HCT116 (cell line): ENCODE measurements around the gene ZNF536. TPM values are rescaled to one million over a fixed set of nuclear protein-coding genes. Genes with fewer than 3 reads are reported as not detected.

ENCODE experiments used
- ATAC-seq: fragments of 200-7000 bp; cut with Tn5 transposase; 2 replicates; pipeline ENCODE4 v1.9.1; 2020; ENCODE audit warnings: mild to moderate bottlenecking, moderate library complexity
- BruUV-seq: library from RNA; stranded (reverse); fragments of 400-500 nt; replicated peaks from 2 replicates; lab custom pipeline; 2021; lab: Mats Ljungman, UMichigan
- CTCF ChIA-PET: fragments of 300-600 bp; sonication (Branson Sonifier 250); formaldehyde crosslinking; loops from one replicate; lab custom pipeline; 2021; ENCODE audit warnings: antibody characterized with exemption; lab: Charles Lee
- POLR2A ChIA-PET: fragments of 300-600, 350-600 bp; sonication (Branson Sonifier 250); formaldehyde crosslinking; loops from one replicate; lab custom pipeline; 2021; ENCODE audit warnings: antibody characterized with exemption; lab: Charles Lee
- RAD21 ChIA-PET, 2 experiments: fragments of 300-600 bp; sonication (Branson Sonifier 250); formaldehyde crosslinking; loops; one replicate each; lab custom pipeline; 2023; ENCODE audit warnings: low total read pairs in 2 of 2; ENCODE audit not compliant: uncharacterized antibody in 2 of 2, unreplicated experiment in 2 of 2, low non-redundant PET in 1 of 2; lab: Charles Lee
- DNase-seq: peaks from one replicate; pipeline ENCODE4 v3.0.0-alpha.2; 2010; ENCODE audit warnings: low read depth, low spot score
- H2AFZ ChIP-seq: fragments of 200-600 bp; shearing (Covaris generic), sonication (generic); 2 replicates; pipeline ENCODE4 v1.6.1; 2017; ENCODE audit warnings: low read depth, mixed run types, mixed read lengths, antibody characterized with exemption, low read length; ENCODE audit not compliant: poor library complexity, severe bottlenecking
- H3K27ac ChIP-seq: 2 replicates; pipeline ENCODE4 v1.5.1; 2012; ENCODE audit warnings: low read depth, low read length
- H3K27me3 ChIP-seq: fragments of 200-600 bp; sonication (generic); 2 replicates; pipeline ENCODE4 v1.6.1; 2016; ENCODE audit warnings: mixed run types, low read length, mixed read lengths; ENCODE audit not compliant: insufficient read depth
- H3K36me3 ChIP-seq, 2 experiments: fragments of 200-500 bp in 1 of 2; fragments of 200-600 bp in 1 of 2; sonication (Bioruptor generic) in 1 of 2; sonication (generic) in 1 of 2; 2 replicates each; pipeline versions ENCODE4 v1.5.1 to v1.6.1; 2014 to 2016; ENCODE audit warnings: low read length in 2 of 2, inconsistent platforms in 1 of 2, mixed read lengths in 1 of 2, mixed run types in 1 of 2; ENCODE audit not compliant: insufficient read depth in 2 of 2, control insufficient read depth in 1 of 2
- H3K4me1 ChIP-seq, 2 experiments: fragments of 200-600 bp in 1 of 2; sonication (generic) in 1 of 2; 2 replicates each; pipeline versions ENCODE4 v1.5.1 to v1.6.1; 2012 to 2017; ENCODE audit warnings: low read length in 2 of 2, inconsistent platforms in 1 of 2, mild to moderate bottlenecking in 1 of 2, mixed read lengths in 1 of 2, mixed run types in 1 of 2, moderate library complexity in 1 of 2; ENCODE audit not compliant: insufficient read depth in 2 of 2, control insufficient read depth in 1 of 2
- H3K4me2 ChIP-seq: fragments of 200-600 bp; sonication (generic); 2 replicates; pipeline ENCODE4 v1.6.1; 2017; ENCODE audit warnings: mixed run types, low read length, mixed read lengths
- H3K4me3 ChIP-seq, 2 experiments: fragments of 200-600 bp in 1 of 2; sonication (generic) in 1 of 2; replicated peaks in 1 of 2; 2 replicates each; pipeline ENCODE4 v1.5.1; 2011 to 2016; ENCODE audit warnings: low read length in 2 of 2, control low read depth in 1 of 2, low read depth in 1 of 2, mild to moderate bottlenecking in 1 of 2, mixed read lengths in 1 of 2, mixed run types in 1 of 2
- H3K79me2 ChIP-seq: fragments of 200-600 bp; sonication (generic); 2 replicates; pipeline ENCODE4 v1.6.1; 2017; ENCODE audit warnings: mild to moderate bottlenecking, mixed run types, low read length, moderate library complexity, mixed read lengths; ENCODE audit not compliant: insufficient read depth
- H3K9ac ChIP-seq: fragments of 200-600 bp; sonication (generic); 2 replicates; pipeline ENCODE4 v1.6.1; 2016; ENCODE audit warnings: low read length, mixed read lengths
- H3K9me2 ChIP-seq: fragments of 200-600 bp; sonication (generic), shearing (Covaris generic); 2 replicates; pipeline ENCODE4 v1.6.1; 2017; ENCODE audit warnings: mixed run types, mild to moderate bottlenecking, moderate library complexity; ENCODE audit not compliant: insufficient read depth
- H3K9me3 ChIP-seq, 2 experiments: fragments of 200-500 bp in 1 of 2; fragments of 200-600 bp in 1 of 2; sonication (Bioruptor generic) in 1 of 2; sonication (generic) in 1 of 2; 2 replicates each; pipeline ENCODE4 v1.6.1; 2014 to 2017; ENCODE audit warnings: low read length in 2 of 2, mixed read lengths in 2 of 2, inconsistent platforms in 1 of 2, low read depth in 1 of 2, mild to moderate bottlenecking in 1 of 2, mixed run types in 1 of 2, moderate library complexity in 1 of 2; ENCODE audit not compliant: control insufficient read depth in 1 of 2, insufficient read depth in 1 of 2
- H4K20me1 ChIP-seq: fragments of 200-600 bp; sonication (generic), shearing (Covaris generic); 2 replicates; pipeline ENCODE4 v1.6.1; 2017; ENCODE audit warnings: mixed run types, mild to moderate bottlenecking, moderate library complexity; ENCODE audit not compliant: insufficient read depth
- CBX3 ChIP-seq: IDR thresholded peaks from 2 replicates; pipeline ENCODE4 v1.6.1; 2012; ENCODE audit warnings: low read depth
- CEBPB ChIP-seq: IDR thresholded peaks from 2 replicates; pipeline ENCODE4 v1.6.1; 2012; ENCODE audit warnings: low read depth
- CTCF ChIP-seq, 3 experiments: fragments of 200-600 bp in 1 of 3; sonication (generic) in 1 of 3; IDR thresholded peaks in 2 of 3; conservative IDR thresholded peaks in 1 of 3; 2 replicates each; pipeline ENCODE4 v1.5.1; 2012 to 2017; ENCODE audit warnings: low read depth in 2 of 3, low read length in 2 of 3, antibody characterized with exemption in 1 of 3, borderline replicate concordance in 1 of 3, control low read depth in 1 of 3, mild to moderate bottlenecking in 1 of 3, mixed read lengths in 1 of 3, mixed run types in 1 of 3, moderate library complexity in 1 of 3; ENCODE audit not compliant: insufficient read depth in 1 of 3
- ELF1 ChIP-seq: IDR thresholded peaks from 2 replicates; pipeline ENCODE4 v1.6.1; 2012; ENCODE audit warnings: low read depth, borderline replicate concordance
- EZH2phosphoT487 ChIP-seq: fragments of 200-600 bp; IDR thresholded peaks from 2 replicates; pipeline ENCODE4 v1.6.1; 2018; ENCODE audit warnings: antibody characterized with exemption, borderline replicate concordance
- FOSL1 ChIP-seq: IDR thresholded peaks from 2 replicates; pipeline ENCODE4 v1.6.1; 2012; ENCODE audit warnings: low read depth
- JUND ChIP-seq: IDR thresholded peaks from 2 replicates; pipeline ENCODE4 v1.6.1; 2012
- MAX ChIP-seq: IDR thresholded peaks from 2 replicates; pipeline ENCODE4 v1.6.1; 2012
- POLR2AphosphoS5 ChIP-seq: IDR thresholded peaks from 2 replicates; pipeline ENCODE4 v1.6.1; 2011; ENCODE audit warnings: mild to moderate bottlenecking, low read depth, low read length, moderate library complexity
- REST ChIP-seq: IDR thresholded peaks from 2 replicates; pipeline ENCODE4 v1.6.1; 2012; ENCODE audit warnings: low read depth
- SIN3A ChIP-seq: IDR thresholded peaks from 2 replicates; pipeline ENCODE4 v1.6.1; 2012; ENCODE audit warnings: low read depth
- SP1 ChIP-seq: IDR thresholded peaks from 2 replicates; pipeline ENCODE4 v1.6.1; 2012; ENCODE audit warnings: low read depth
- SRF ChIP-seq: IDR thresholded peaks from 2 replicates; pipeline ENCODE4 v1.6.1; 2012; ENCODE audit warnings: low read depth
- YY1 ChIP-seq: IDR thresholded peaks from 2 replicates; pipeline ENCODE4 v1.6.1; 2011; ENCODE audit warnings: low read length, low read depth, moderate library complexity, mild to moderate bottlenecking; ENCODE audit not compliant: insufficient replicate concordance; ENCODE audit errors: extremely low read depth
- intact Hi-C: fragments of 100-400 bp; cut with micrococcal nuclease; formaldehyde crosslinking; loops from 2 replicates; pipeline ENCODE4 v1.10.0; 2022
- total RNA-seq: library from RNA; stranded (reverse); gene quantifications from one replicate; pipeline ENCODE4 v1.2.1, GENCODE V29; 2021; ENCODE audit not compliant: unreplicated experiment

The ZNF536 gene
- total RNA-seq, 1 experiment from 2014 or later, result not detected

- Histone ChIP-seq H3K4me3 (no peak overlapping the region), H3K27me3 (0 out of 2 replicates have a peak, but pooled peaks cover 3% of the 10 kb centered on the region), H2AFZ (no peak overlapping the region), H3K27ac (no peak overlapping the region), H3K79me2 (no peaks in the 10 kb centered on the region), H3K4me2 (no peak overlapping the region), H3K9ac (no peak overlapping the region), H3K36me3 (no peaks in the 10 kb centered on the region), H4K20me1 (no peaks in the 10 kb centered on the region), H3K9me2 (no peaks in the 10 kb centered on the region), H3K9me3 (no peaks in the 10 kb centered on the region), H3K4me1 (no peaks in the 10 kb centered on the region)
- ChIA-PET POLR2A (no interaction called here), RAD21 (no interaction called here), CTCF (no interaction called here)
- no TSS peak for BruUV-seq
- DNase-seq (no peak), ATAC-seq (no peak)
- intact Hi-C loops, result no loop called here
- TF ChIP-seq EZH2phosphoT487 (no peak), CBX3 (no peak), YY1 (no peak), SIN3A (no peak), CEBPB (no peak), SRF (no peak), FOSL1 (no peak), SP1 (no peak), MAX (no peak), REST (no peak), ELF1 (no peak), CTCF (IDR thresholded peaks at IDR 0.05 in 2 of 3, conservative IDR thresholded peaks at IDR 0.05 in 1 of 3; ENCODE audit: borderline replicate concordance in 1 of 3, insufficient read depth in 1 of 3, low read depth in 2 of 3, low read length in 2 of 3) (no peak), JUND (no peak), POLR2AphosphoS5 (no peak)
These were observed 185.0 kb downstream of the ZNF536 start for GRCh38 chr19:30557212-30557611.
